ENCODE results near the gene HRCT1. TPM values are rescaled to one million over a fixed set of nuclear protein-coding genes. Genes with fewer than 3 reads are reported as not detected.

Gene HRCT1
- total and polyA plus RNA-seq, 2 experiments from 2014 or later = not detected

DNA sequence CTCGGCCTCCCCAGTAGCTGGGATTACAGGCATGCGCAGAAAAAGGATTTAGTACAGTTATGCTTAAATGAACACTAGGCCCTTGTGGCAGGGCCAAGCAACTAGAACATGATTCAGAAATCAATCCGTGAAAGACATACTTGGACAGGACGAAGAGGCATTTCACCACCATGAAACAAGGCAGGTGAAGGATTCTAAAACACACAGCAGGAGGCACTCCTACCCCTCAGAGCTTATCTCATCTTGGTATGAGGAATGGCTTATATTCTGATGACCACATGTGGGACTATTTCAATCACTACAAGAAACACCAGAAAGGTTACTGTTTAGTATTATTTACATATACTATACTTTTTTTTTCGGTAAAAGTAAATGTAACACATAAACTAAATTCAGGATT, 36.3 kb downstream of the HRCT1 start (continued):
- TF ChIP-seq ZNF331 (CRISPR knock-in tag; IDR thresholded peaks at IDR 0.05; ENCODE audit: low read depth) (no peak), NANOG (IDR thresholded peaks at IDR 0.05; ENCODE audit: borderline replicate concordance) (no peak)
- TF ChIP-seq, protein P1, sequence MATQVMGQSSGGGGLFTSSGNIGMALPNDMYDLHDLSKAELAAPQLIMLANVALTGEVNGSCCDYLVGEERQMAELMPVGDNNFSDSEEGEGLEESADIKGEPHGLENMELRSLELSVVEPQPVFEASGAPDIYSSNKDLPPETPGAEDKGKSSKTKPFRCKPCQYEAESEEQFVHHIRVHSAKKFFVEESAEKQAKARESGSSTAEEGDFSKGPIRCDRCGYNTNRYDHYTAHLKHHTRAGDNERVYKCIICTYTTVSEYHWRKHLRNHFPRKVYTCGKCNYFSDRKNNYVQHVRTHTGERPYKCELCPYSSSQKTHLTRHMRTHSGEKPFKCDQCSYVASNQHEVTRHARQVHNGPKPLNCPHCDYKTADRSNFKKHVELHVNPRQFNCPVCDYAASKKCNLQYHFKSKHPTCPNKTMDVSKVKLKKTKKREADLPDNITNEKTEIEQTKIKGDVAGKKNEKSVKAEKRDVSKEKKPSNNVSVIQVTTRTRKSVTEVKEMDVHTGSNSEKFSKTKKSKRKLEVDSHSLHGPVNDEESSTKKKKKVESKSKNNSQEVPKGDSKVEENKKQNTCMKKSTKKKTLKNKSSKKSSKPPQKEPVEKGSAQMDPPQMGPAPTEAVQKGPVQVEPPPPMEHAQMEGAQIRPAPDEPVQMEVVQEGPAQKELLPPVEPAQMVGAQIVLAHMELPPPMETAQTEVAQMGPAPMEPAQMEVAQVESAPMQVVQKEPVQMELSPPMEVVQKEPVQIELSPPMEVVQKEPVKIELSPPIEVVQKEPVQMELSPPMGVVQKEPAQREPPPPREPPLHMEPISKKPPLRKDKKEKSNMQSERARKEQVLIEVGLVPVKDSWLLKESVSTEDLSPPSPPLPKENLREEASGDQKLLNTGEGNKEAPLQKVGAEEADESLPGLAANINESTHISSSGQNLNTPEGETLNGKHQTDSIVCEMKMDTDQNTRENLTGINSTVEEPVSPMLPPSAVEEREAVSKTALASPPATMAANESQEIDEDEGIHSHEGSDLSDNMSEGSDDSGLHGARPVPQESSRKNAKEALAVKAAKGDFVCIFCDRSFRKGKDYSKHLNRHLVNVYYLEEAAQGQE (IDR thresholded peaks at IDR 0.05; ENCODE audit: unreplicated experiment) = no peak

DNA sequence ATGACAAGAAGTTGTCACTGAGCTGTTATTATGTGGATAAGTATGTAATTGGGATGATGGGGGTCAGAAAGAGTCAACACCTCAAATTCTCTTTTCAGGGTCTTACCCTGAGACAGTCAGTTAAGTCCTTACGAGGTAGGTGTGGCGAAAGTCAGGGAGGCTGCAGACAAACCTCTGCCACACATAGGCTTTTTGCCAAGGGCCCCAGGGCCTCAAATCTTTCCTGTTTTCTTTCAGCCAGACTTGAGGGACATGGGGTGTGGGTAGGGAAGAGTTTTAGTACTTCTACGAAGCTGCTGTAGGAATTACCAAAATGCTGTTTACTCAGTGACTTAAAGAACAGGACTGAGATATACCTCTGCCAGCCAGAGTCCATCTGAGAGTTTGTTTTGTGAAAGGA, 38.2 kb downstream of the HRCT1 start:
- no peak overlapping the region for H2AFZ ChIP-seq
- no peak overlapping the region for H3K4me3 ChIP-seq
- H3K27me3 Mint-ChIP-seq (ENCODE audit: insufficient read depth, low read depth, poor library complexity) = peaks cover 28% of the 10 kb centered on the region

More for the DNA sequence above, 38.2 kb downstream of the HRCT1 start:
- Histone ChIP-seq H3K9me2 (ENCODE audit: insufficient read depth) (peaks cover 6% of the 10 kb centered on the region), H3K27ac (ENCODE audit: low read depth) (no peak overlapping the region), H3K36me3 (ENCODE audit: insufficient read depth) (no peaks in the 10 kb centered on the region), H3K4me1 (ENCODE audit: insufficient read depth) (no peaks in the 10 kb centered on the region), H4K20me1 (replicated peaks; ENCODE audit: insufficient read depth) (no peaks in the 10 kb centered on the region), H3K4me2 (no peak overlapping the region), H3F3A (replicated peaks; ENCODE audit: low read depth) (no peaks in the 10 kb centered on the region), H3K27me3 (ENCODE audit: insufficient read depth) (peaks cover 41% of the 10 kb centered on the region), H3K79me2 (replicated peaks; ENCODE audit: insufficient read depth) (no peaks in the 10 kb centered on the region)
- Mint-ChIP-seq H3K36me3 (ENCODE audit: low read depth) (no peaks in the 10 kb centered on the region; the same call in 2 of the 3 replicates), H3K4me1 (peaks cover 4% of the 10 kb centered on the region; the same call in 1 of the 3 replicates), H3K27ac (no peak overlapping the region), H3K4me3 (no peak overlapping the region), H3K9me3 (peaks cover 6% of the 10 kb centered on the region; the same call in 2 of the 3 replicates)
- TF ChIP-seq CREB1 (CRISPR knock-in tag; IDR thresholded peaks at IDR 0.05; ENCODE audit: low read depth) = no peak
- TF ChIP-seq, protein P2, sequence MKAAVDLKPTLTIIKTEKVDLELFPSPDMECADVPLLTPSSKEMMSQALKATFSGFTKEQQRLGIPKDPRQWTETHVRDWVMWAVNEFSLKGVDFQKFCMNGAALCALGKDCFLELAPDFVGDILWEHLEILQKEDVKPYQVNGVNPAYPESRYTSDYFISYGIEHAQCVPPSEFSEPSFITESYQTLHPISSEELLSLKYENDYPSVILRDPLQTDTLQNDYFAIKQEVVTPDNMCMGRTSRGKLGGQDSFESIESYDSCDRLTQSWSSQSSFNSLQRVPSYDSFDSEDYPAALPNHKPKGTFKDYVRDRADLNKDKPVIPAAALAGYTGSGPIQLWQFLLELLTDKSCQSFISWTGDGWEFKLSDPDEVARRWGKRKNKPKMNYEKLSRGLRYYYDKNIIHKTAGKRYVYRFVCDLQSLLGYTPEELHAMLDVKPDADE (IDR thresholded peaks at IDR 0.05) = no peak
- TF ChIP-seq NANOG (IDR thresholded peaks at IDR 0.05; ENCODE audit: borderline replicate concordance) = no peak
- no peak for TF ChIP-seq EZH2phosphoT487 (IDR thresholded peaks at IDR 0.05; ENCODE audit: unreplicated experiment)
- TF ChIP-seq JUNB (IDR thresholded peaks at IDR 0.05; ENCODE audit: unreplicated experiment) = no peak
- no peak for TF ChIP-seq POLR2AphosphoS5 (IDR thresholded peaks at IDR 0.05; ENCODE audit: low read depth)
- TF ChIP-seq EZH2 (IDR thresholded peaks at IDR 0.05; ENCODE audit: low read depth, unreplicated experiment) = no peak
- TF ChIP-seq, protein P3, sequence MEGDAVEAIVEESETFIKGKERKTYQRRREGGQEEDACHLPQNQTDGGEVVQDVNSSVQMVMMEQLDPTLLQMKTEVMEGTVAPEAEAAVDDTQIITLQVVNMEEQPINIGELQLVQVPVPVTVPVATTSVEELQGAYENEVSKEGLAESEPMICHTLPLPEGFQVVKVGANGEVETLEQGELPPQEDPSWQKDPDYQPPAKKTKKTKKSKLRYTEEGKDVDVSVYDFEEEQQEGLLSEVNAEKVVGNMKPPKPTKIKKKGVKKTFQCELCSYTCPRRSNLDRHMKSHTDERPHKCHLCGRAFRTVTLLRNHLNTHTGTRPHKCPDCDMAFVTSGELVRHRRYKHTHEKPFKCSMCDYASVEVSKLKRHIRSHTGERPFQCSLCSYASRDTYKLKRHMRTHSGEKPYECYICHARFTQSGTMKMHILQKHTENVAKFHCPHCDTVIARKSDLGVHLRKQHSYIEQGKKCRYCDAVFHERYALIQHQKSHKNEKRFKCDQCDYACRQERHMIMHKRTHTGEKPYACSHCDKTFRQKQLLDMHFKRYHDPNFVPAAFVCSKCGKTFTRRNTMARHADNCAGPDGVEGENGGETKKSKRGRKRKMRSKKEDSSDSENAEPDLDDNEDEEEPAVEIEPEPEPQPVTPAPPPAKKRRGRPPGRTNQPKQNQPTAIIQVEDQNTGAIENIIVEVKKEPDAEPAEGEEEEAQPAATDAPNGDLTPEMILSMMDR (conservative IDR thresholded peaks at IDR 0.05; ENCODE audit: low read depth in 2 of 2) = no peak
- no peak for TF ChIP-seq ZNF331 (CRISPR knock-in tag; IDR thresholded peaks at IDR 0.05; ENCODE audit: low read depth)
- no peak for TF ChIP-seq ZNF114 (CRISPR knock-in tag; IDR thresholded peaks at IDR 0.05)
- TF ChIP-seq STAT1 (IDR thresholded peaks at IDR 0.05; ENCODE audit: unreplicated experiment) = no peak
- TF ChIP-seq, protein P4, sequence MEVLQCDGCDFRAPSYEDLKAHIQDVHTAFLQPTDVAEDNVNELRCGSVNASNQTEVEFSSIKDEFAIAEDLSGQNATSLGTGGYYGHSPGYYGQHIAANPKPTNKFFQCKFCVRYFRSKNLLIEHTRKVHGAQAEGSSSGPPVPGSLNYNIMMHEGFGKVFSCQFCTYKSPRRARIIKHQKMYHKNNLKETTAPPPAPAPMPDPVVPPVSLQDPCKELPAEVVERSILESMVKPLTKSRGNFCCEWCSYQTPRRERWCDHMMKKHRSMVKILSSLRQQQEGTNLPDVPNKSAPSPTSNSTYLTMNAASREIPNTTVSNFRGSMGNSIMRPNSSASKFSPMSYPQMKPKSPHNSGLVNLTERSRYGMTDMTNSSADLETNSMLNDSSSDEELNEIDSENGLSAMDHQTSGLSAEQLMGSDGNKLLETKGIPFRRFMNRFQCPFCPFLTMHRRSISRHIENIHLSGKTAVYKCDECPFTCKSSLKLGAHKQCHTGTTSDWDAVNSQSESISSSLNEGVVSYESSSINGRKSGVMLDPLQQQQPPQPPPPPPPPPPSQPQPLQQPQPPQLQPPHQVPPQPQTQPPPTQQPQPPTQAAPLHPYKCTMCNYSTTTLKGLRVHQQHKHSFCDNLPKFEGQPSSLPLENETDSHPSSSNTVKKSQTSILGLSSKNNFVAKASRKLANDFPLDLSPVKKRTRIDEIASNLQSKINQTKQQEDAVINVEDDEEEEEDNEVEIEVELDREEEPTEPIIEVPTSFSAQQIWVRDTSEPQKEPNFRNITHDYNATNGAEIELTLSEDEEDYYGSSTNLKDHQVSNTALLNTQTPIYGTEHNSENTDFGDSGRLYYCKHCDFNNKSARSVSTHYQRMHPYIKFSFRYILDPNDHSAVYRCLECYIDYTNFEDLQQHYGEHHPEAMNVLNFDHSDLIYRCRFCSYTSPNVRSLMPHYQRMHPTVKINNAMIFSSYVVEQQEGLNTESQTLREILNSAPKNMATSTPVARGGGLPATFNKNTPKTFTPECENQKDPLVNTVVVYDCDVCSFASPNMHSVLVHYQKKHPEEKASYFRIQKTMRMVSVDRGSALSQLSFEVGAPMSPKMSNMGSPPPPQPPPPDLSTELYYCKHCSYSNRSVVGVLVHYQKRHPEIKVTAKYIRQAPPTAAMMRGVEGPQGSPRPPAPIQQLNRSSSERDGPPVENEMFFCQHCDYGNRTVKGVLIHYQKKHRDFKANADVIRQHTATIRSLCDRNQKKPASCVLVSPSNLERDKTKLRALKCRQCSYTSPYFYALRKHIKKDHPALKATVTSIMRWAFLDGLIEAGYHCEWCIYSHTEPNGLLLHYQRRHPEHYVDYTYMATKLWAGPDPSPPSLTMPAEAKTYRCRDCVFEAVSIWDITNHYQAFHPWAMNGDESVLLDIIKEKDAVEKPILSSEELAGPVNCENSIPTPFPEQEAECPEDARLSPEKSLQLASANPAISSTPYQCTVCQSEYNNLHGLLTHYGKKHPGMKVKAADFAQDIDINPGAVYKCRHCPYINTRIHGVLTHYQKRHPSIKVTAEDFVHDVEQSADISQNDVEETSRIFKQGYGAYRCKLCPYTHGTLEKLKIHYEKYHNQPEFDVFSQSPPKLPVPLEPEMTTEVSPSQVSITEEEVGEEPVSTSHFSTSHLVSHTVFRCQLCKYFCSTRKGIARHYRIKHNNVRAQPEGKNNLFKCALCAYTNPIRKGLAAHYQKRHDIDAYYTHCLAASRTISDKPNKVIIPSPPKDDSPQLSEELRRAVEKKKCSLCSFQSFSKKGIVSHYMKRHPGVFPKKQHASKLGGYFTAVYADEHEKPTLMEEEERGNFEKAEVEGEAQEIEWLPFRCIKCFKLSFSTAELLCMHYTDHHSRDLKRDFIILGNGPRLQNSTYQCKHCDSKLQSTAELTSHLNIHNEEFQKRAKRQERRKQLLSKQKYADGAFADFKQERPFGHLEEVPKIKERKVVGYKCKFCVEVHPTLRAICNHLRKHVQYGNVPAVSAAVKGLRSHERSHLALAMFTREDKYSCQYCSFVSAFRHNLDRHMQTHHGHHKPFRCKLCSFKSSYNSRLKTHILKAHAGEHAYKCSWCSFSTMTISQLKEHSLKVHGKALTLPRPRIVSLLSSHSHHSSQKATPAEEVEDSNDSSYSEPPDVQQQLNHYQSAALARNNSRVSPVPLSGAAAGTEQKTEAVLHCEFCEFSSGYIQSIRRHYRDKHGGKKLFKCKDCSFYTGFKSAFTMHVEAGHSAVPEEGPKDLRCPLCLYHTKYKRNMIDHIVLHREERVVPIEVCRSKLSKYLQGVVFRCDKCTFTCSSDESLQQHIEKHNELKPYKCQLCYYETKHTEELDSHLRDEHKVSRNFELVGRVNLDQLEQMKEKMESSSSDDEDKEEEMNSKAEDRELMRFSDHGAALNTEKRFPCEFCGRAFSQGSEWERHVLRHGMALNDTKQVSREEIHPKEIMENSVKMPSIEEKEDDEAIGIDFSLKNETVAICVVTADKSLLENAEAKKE (CRISPR knock-in tag; IDR thresholded peaks at IDR 0.05) = no peak
- DNase-seq (ENCODE audit: low spot score) = no peak
- ATAC-seq = no peak
